HepG2 (cell line): Measurements from ENCODE around the gene TBC1D1. TPM values are rescaled to one million over a fixed set of nuclear protein-coding genes. Genes with fewer than 3 reads are reported as not detected.

ENCODE experiments used
- ATAC-seq: fragments of 200-7000 bp; cut with Tn5 transposase; 3 replicates; pipeline ENCODE4 v1.9.1; 2020; ENCODE audit warnings: mild to moderate bottlenecking, moderate library complexity
- BruUV-seq: library from RNA; stranded (reverse); fragments of 400-500 nt; replicated peaks from 2 replicates; lab custom pipeline; 2021; lab: Mats Ljungman, UMichigan
- CTCF ChIA-PET: fragments of 300-600 bp; formaldehyde crosslinking; extraction: SDS; loops from one replicate; lab custom pipeline; 2021; ENCODE audit warnings: low total read pairs, inconsistent platforms, low intra/inter-chr PET ratio; lab: Yijun Ruan, JAX
- POLR2A ChIA-PET: fragments of 350-600 bp; sonication (Branson Sonifier 250); formaldehyde crosslinking; loops from one replicate; lab custom pipeline; 2020; ENCODE audit warnings: antibody characterized with exemption, inconsistent platforms; lab: Yijun Ruan, JAX
- DNase-seq: peaks from one replicate; pipeline ENCODE4 v3.0.0-alpha.2; 2015; ENCODE audit warnings: low spot score
- FAIRE-seq: peaks from 3 replicates; lab custom pipeline; 2011; peaks lifted over from hg19 to GRCh38; lab: Jason Lieb, UNC
- H2AFZ ChIP-seq: one replicate; pipeline ENCODE4 v1.6.1; 2011; ENCODE audit warnings: low read length, inconsistent platforms
- H3K27ac ChIP-seq: fragments of 300-600 bp; 3 replicates; pipeline ENCODE4 v1.8.0; 2011; ENCODE audit warnings: mixed run types, mild to moderate bottlenecking, mixed read lengths, low read length, inconsistent platforms; ENCODE audit not compliant: insufficient read depth; ENCODE audit errors: extremely low read length
- H3K27me3 ChIP-seq, 2 experiments: fragments of 200-600 bp in 1 of 2; 2 replicates in 1 of 2; 3 replicates in 1 of 2; pipeline versions ENCODE4 v1.6.0 to v1.8.0; 2011; ENCODE audit warnings: low read length in 2 of 2, mild to moderate bottlenecking in 2 of 2, moderate library complexity in 2 of 2, inconsistent platforms in 1 of 2; ENCODE audit not compliant: insufficient read depth in 2 of 2, control insufficient read depth in 1 of 2
- H3K36me3 ChIP-seq, 2 experiments: fragments of 200-600 bp in 1 of 2; replicated peaks in 1 of 2; 2 replicates in 1 of 2; 3 replicates in 1 of 2; pipeline versions ENCODE4 v1.5.1 to v1.8.0; 2011; ENCODE audit warnings: low read length in 2 of 2, inconsistent platforms in 1 of 2; ENCODE audit not compliant: insufficient read depth in 2 of 2, control insufficient read depth in 1 of 2
- H3K4me1 ChIP-seq: 2 replicates; pipeline ENCODE4 v1.5.1; 2012; ENCODE audit warnings: low read length, inconsistent platforms; ENCODE audit not compliant: insufficient read depth
- H3K4me2 ChIP-seq: 2 replicates; pipeline ENCODE4 v1.6.0; 2011; ENCODE audit warnings: low read depth, low read length, inconsistent platforms
- H3K4me3 ChIP-seq, 3 experiments: fragments of 200-600 bp in 1 of 3; sonication (generic), shearing (Covaris generic) in 1 of 3; replicated peaks in 1 of 3; 2 replicates each; pipeline ENCODE4 v1.5.1; 2011 to 2016; ENCODE audit warnings: low read length in 3 of 3, inconsistent platforms in 2 of 3, low read depth in 2 of 3, mild to moderate bottlenecking in 2 of 3, control low read depth in 1 of 3, mixed read lengths in 1 of 3; ENCODE audit not compliant: insufficient read depth in 1 of 3
- H3K79me2 ChIP-seq: one replicate; pipeline ENCODE4 v1.6.1; 2011; ENCODE audit warnings: low read length, inconsistent platforms; ENCODE audit not compliant: insufficient read depth
- H3K9ac ChIP-seq: 2 replicates; pipeline ENCODE4 v1.6.0; 2011; ENCODE audit warnings: mild to moderate bottlenecking, low read depth, low read length, inconsistent platforms; ENCODE audit not compliant: insufficient read depth
- H3K9me3 ChIP-seq: 2 replicates; pipeline ENCODE4 v1.5.1; 2012; ENCODE audit warnings: mild to moderate bottlenecking, low read length
- H4K20me1 ChIP-seq: 2 replicates; pipeline ENCODE4 v1.6.0; 2011; ENCODE audit warnings: inconsistent platforms, mild to moderate bottlenecking, low read length, moderate library complexity; ENCODE audit not compliant: insufficient read depth
- AKAP8 ChIP-seq: sonication (generic); formaldehyde crosslinking; IDR thresholded peaks from 2 replicates; pipeline ENCODE4 v1.5.1; 2020; ENCODE audit warnings: mild to moderate bottlenecking, missing genetic modification reagents
- CBX1 ChIP-seq: IDR thresholded peaks from one replicate; pipeline ENCODE4 v1.6.1; 2016; ENCODE audit warnings: antibody characterized with exemption, low read depth
- GRHL1 ChIP-seq: sonication (generic); formaldehyde crosslinking; conservative IDR thresholded peaks from 2 replicates; pipeline ENCODE4 v1.8.0; 2022; ENCODE audit warnings: missing genetic modification reagents
- HMGXB3 ChIP-seq: sonication (generic); formaldehyde crosslinking; IDR thresholded peaks from 2 replicates; pipeline ENCODE4 v1.4.0; 2020; ENCODE audit warnings: missing genetic modification reagents, borderline replicate concordance
- NFAT5 ChIP-seq: sonication (generic); formaldehyde crosslinking; IDR thresholded peaks from 2 replicates; pipeline ENCODE4 v1.4.0; 2020; ENCODE audit warnings: missing genetic modification reagents
- ZNF354B ChIP-seq: sonication (generic); formaldehyde crosslinking; IDR thresholded peaks from 2 replicates; pipeline ENCODE4 v1.8.0; 2022; ENCODE audit warnings: mild to moderate bottlenecking, missing genetic modification reagents
- ZNF749 ChIP-seq: sonication (generic); formaldehyde crosslinking; IDR thresholded peaks from 2 replicates; pipeline ENCODE4 v1.8.0; 2022; ENCODE audit warnings: mild to moderate bottlenecking, missing genetic modification reagents, moderate library complexity, borderline replicate concordance
- ZNF772 ChIP-seq: sonication (generic); formaldehyde crosslinking; IDR thresholded peaks from 2 replicates; pipeline ENCODE4 v1.5.0; 2020; ENCODE audit warnings: mild to moderate bottlenecking, missing genetic modification reagents
- ZSCAN22 ChIP-seq: sonication (generic); formaldehyde crosslinking; IDR thresholded peaks from 2 replicates; pipeline ENCODE4 v1.4.0; 2020; ENCODE audit warnings: mild to moderate bottlenecking, missing genetic modification reagents
- ZSCAN30 ChIP-seq: sonication (generic); formaldehyde crosslinking; IDR thresholded peaks from 2 replicates; pipeline ENCODE4 v1.5.0; 2020; ENCODE audit warnings: mild to moderate bottlenecking, missing genetic modification reagents
- WGBS: methylation state at CpG from one replicate; pipeline ENCODE4 v1.1.6; 2017; ENCODE audit warnings: low lambda C conversion rate; 5-methylcytosine and 5-hydroxymethylcytosine counted together
- in situ Hi-C: cut with HindIII; loops from 2 replicates; pipeline ENCODE4 v1.10.0; 2017; ENCODE audit warnings: low pct_unique_long_range_greater_than_20kb; ENCODE audit not compliant: extremely low pct_ligation_motif_present
- intact Hi-C: fragments of 100-400 bp; cut with micrococcal nuclease; formaldehyde crosslinking; loops from one replicate; pipeline ENCODE4 v1.10.0; 2022; ENCODE audit not compliant: unreplicated experiment
- polyA plus RNA-seq, 8 experiments: library from polyadenylated mRNA; depleted of rRNA in 3 of 8; stranded (reverse) in 7 of 8; unstranded in 1 of 8; fragments of >200 nt; fragmentation: Illumina TruSeq in 4 of 8; extraction: Trizol in 4 of 8; gene quantifications; 2 replicates each; pipeline versions ENCODE4 v1.2.1 to v1.2.3, GENCODE V29; 2011 to 2016; ENCODE audit warnings: low read depth in 4 of 8, missing spikeins in 1 of 8, mixed read lengths in 1 of 8; ENCODE audit not compliant: insufficient read depth in 1 of 8
- total RNA-seq, 5 experiments: library from RNA; depleted of rRNA; stranded (reverse); fragments of >200 nt; fragmentation: Illumina TruSeq; extraction: Trizol; gene quantifications; 2 replicates each; pipeline ENCODE4 v1.2.3, GENCODE V29; 2016; ENCODE audit warnings: low read depth in 1 of 5

Gene TBC1D1
- total and polyA plus RNA-seq, 2 of the 13 experiments (the other 11 are each of a cell fraction or from before 2014, with no cell fraction given), result 37.3 to 62.8 TPM

GRCh38 chr4:38100474-38101255 lies 209.8 kb downstream of the TBC1D1 start:
- BruUV-seq, result no TSS peak
- Histone ChIP-seq H3K79me2 (no peaks in the 10 kb centered on the region), H3K27me3 (no peaks in the 10 kb centered on the region; a peak in 1 of 5 replicates), H3K4me3 (no peak overlapping the region), H2AFZ (no peak overlapping the region), H4K20me1 (no peaks in the 10 kb centered on the region), H3K9ac (no peak overlapping the region), H3K27ac (no peak overlapping the region), H3K9me3 (no peaks in the 10 kb centered on the region), H3K4me1 (no peaks in the 10 kb centered on the region), H3K36me3 (peaks cover 4 to 16% of the 10 kb centered on the region in 2 experiments; a peak in 3 of 5 replicates), H3K4me2 (no peak overlapping the region)
- intact Hi-C loops (no loop called here), in situ Hi-C loops (no loop called here)
- ChIA-PET CTCF (no interaction called here), POLR2A (interaction anchor here (0.7 to 1.1 kb wide), 3 partner anchors 9 to 32 kb away, joined by 3 to 4 read pairs (median 3); no protein-coding TSS in a partner anchor)
- no peak for ATAC-seq
- DNase-seq, result no peak
- 95% methylated on average over 5 of the region's 5 CpGs for WGBS
- no peak for FAIRE-seq
- TF ChIP-seq AKAP8 (CRISPR knock-in tag), result no peak
- no peak for TF ChIP-seq ZSCAN22 (CRISPR knock-in tag)
- TF ChIP-seq ZSCAN30 (CRISPR knock-in tag), result no peak
- TF ChIP-seq CBX1, result no peak
- TF ChIP-seq ZNF354B (CRISPR knock-in tag), result no peak
- TF ChIP-seq ZNF749 (CRISPR knock-in tag), result no peak
- no peak for TF ChIP-seq ZNF772
- no peak for TF ChIP-seq HMGXB3 (CRISPR knock-in tag)
- TF ChIP-seq NFAT5 (CRISPR knock-in tag), result no peak
- no peak for TF ChIP-seq GRHL1 (CRISPR knock-in tag)
